Left hindlimb (tissue), 1 donor: ENCODE measurements around the gene CTTNBP2.

Experiments used
- DNase-seq: peaks from one replicate; pipeline ENCODE4 v3.0.0-alpha.2; 2018

CTTNBP2 gene

GRCh38 chr7:117784315-117784714 is 88.9 kb downstream of the CTTNBP2 start:
- no peak for DNase-seq

GRCh38 chr7:117782761-117783160 is 90.5 kb downstream of the CTTNBP2 start:
- DNase-seq: no peak

GRCh38 chr7:117781707-117782106 is 91.5 kb downstream of the CTTNBP2 start:
- no peak for DNase-seq

- DNase-seq: no peak
Observed at GRCh38 chr7:117780832-117781231, 92.4 kb downstream of the CTTNBP2 start.

- no peak for DNase-seq
Observed at GRCh38 chr7:117777335-117778142, 95.7 kb downstream of the CTTNBP2 start.

GRCh38 chr7:117776224-117776623 is 97.0 kb downstream of the CTTNBP2 start:
- DNase-seq: no peak

- no peak for DNase-seq
Observed at GRCh38 chr7:117775801-117776200, 97.4 kb downstream of the CTTNBP2 start.

GRCh38 chr7:117774943-117775342 is 98.3 kb downstream of the CTTNBP2 start:
- no peak for DNase-seq

GRCh38 chr7:117772421-117772820 is 100.8 kb downstream of the CTTNBP2 start:
- DNase-seq: no peak

- DNase-seq: no peak
Observed at GRCh38 chr7:117771756-117772155, 101.5 kb downstream of the CTTNBP2 start.

- DNase-seq: no peak
Observed at GRCh38 chr7:117769085-117769484, 104.2 kb downstream of the CTTNBP2 start.

- DNase-seq: no peak
Observed at GRCh38 chr7:117767951-117768350, 105.3 kb downstream of the CTTNBP2 start.

GRCh38 chr7:117766913-117767312 is 106.3 kb downstream of the CTTNBP2 start:
- DNase-seq: no peak

- no peak for DNase-seq
Observed at GRCh38 chr7:117764031-117764430, 109.2 kb downstream of the CTTNBP2 start.

- no peak for DNase-seq
Observed at GRCh38 chr7:117762055-117762454, 111.2 kb downstream of the CTTNBP2 start.

GRCh38 chr7:117759950-117760640 is 113.1 kb downstream of the CTTNBP2 start:
- no peak for DNase-seq

GRCh38 chr7:117757440-117757839 is 115.8 kb downstream of the CTTNBP2 start:
- no peak for DNase-seq

GRCh38 chr7:117756586-117757085 is 116.6 kb downstream of the CTTNBP2 start:
- DNase-seq: no peak

- no peak for DNase-seq
Observed at GRCh38 chr7:117755136-117755535, 118.1 kb downstream of the CTTNBP2 start.

- DNase-seq: no peak
Observed at GRCh38 chr7:117751775-117752174, 121.5 kb downstream of the CTTNBP2 start.

GRCh38 chr7:117750612-117751563 is 122.4 kb downstream of the CTTNBP2 start:
- no peak for DNase-seq

- no peak for DNase-seq
Observed at GRCh38 chr7:117741962-117742361, 131.3 kb downstream of the CTTNBP2 start.

- DNase-seq: no peak
Observed at GRCh38 chr7:117739085-117739484, 134.2 kb downstream of the CTTNBP2 start.
